NOMO-1 (cell line): ENCODE measurements around the gene BMERB1.
"Not testable (repeated sequence)": the region's sequence is repeated elsewhere in the genome, so short reads cannot be mapped to it uniquely, and the experiment has no call there.

Experiments used
- DNase-seq, 2 experiments: peaks; one replicate each; lab custom pipeline; 2025; ENCODE audit not compliant: unreplicated experiment in 2 of 2; lab: John Stamatoyannopoulos, UW

BMERB1 gene

GRCh38 chr16:15422222-15422621 is 12.2 kb upstream of the BMERB1 start:
- no peak for DNase-seq

GRCh38 chr16:15425861-15426260 is 8.5 kb upstream of the BMERB1 start:
- DNase-seq, result no peak

DNA sequence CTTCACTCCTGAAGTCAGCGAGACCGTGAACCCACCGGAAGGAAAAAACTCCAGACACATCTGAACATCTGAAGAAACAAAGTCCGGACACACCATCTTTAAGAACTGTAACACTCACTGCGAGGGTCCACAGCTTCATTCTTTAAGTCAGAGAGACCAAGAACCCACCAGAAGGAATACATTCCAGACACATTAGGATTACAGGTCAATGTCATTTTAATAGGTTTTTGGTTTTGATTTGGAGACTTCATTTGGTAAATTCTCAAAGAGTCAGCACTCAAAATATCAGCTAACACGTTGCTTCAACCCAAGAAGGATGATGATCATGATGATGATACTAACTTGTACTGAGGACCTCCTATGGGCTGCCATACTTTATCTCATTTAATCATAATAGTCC is 7.6 kb upstream of the BMERB1 start:
- no peak for DNase-seq

GRCh38 chr16:15427648-15428239 is 6.6 kb upstream of the BMERB1 start:
- peak in 1 of 2 experiments; percentile 19 for DNase-seq

DNA sequence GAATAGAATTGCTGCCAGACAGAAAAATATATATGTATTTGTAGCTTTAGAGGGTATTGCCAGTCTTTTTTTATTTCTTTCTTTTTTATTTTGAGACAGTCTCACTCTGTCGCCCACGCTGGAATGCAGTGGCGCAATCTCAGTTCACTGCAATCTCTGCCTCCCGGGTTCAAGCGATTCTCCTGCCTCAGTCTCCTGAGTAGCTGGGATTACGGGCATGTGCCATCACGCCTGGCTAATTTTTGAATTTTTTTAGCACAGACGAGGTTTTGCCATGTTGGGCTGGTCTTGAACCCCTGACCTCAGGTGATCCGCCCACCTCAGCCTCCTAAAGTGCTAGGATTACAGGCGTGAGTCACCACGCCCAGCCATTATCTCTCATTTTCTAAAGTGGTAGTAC is 3.5 kb upstream of the BMERB1 start:
- DNase-seq, result not testable (repeated sequence)

- DNase-seq, result no peak
Observed at GRCh38 chr16:15434079-15434424, 336 bp upstream of the BMERB1 start.

- no peak for DNase-seq
Observed at GRCh38 chr16:15435216-15435864, 952 bp downstream of the BMERB1 start.

- DNase-seq, result no peak
Observed at GRCh38 chr16:15439102-15439501, 4.7 kb downstream of the BMERB1 start.

- DNase-seq, result no peak
Observed at GRCh38 chr16:15439521-15439920, 5.1 kb downstream of the BMERB1 start.

- DNase-seq, result no peak
Observed at GRCh38 chr16:15440852-15441251, 6.5 kb downstream of the BMERB1 start.

DNA sequence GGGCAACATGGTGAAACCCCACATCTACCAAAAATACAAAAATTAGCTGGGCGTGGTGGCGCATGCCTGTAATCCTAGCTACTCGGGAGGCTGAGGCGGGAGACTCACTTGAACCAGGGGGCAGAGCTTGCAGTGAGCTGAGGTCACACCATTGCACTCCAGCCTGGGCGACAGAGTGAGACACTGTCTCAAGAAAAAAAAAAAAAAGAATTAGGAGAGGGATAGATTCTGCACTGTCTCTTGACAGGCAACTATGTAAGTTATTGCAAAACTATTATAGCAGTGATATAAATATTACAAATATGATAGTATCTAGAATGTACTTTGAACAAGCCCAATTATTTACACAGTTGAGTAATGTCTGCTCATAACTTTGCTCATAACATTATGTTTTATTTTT is 7.8 kb downstream of the BMERB1 start:
- not testable (repeated sequence) for DNase-seq

GRCh38 chr16:15443753-15444152 is 9.4 kb downstream of the BMERB1 start:
- DNase-seq, result no peak

GRCh38 chr16:15444264-15444663 is 9.9 kb downstream of the BMERB1 start:
- no peak for DNase-seq

DNA sequence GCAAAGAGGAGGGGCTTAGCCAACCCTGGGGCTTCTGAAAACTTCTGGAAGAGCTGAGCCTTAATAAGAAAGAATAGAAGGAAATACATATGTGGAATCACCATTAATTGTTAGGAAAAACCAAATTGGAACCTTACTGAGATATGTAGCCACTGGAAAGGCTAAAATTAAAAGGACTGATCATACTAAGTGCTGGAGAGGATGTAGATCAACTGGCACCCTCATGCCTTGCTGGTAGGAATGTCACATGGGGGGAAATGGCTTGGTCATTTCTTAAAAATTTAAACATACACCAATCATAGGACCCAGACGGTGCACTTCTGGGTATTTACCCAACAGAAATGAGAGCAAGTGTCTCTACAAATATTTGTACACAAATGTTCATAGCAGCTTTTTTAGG is 11.1 kb downstream of the BMERB1 start:
- DNase-seq, result no peak

DNA sequence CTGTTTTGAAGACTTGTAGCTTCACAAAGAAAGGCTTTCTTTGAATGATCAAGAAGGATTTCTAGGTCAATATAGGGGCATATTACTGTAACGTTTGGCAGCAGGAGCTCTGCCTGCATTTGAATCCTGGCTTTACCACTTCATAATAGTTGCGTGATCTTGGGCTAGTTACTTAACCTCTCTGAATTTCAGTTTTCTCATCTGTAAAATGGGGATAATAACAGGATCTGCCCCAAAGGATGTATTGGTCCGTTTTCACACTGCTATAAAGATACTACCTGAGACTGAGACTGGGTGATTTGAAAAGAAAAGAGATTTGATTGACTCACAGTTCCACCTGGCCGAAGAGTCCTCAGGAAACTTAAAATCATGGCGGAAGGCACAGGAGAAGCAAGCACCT is 12.5 kb downstream of the BMERB1 start:
- no peak for DNase-seq

- no peak for DNase-seq
Observed at GRCh38 chr16:15450624-15451023, 16.2 kb downstream of the BMERB1 start.

GRCh38 chr16:15451098-15451731 is 16.8 kb downstream of the BMERB1 start:
- no peak for DNase-seq

DNA sequence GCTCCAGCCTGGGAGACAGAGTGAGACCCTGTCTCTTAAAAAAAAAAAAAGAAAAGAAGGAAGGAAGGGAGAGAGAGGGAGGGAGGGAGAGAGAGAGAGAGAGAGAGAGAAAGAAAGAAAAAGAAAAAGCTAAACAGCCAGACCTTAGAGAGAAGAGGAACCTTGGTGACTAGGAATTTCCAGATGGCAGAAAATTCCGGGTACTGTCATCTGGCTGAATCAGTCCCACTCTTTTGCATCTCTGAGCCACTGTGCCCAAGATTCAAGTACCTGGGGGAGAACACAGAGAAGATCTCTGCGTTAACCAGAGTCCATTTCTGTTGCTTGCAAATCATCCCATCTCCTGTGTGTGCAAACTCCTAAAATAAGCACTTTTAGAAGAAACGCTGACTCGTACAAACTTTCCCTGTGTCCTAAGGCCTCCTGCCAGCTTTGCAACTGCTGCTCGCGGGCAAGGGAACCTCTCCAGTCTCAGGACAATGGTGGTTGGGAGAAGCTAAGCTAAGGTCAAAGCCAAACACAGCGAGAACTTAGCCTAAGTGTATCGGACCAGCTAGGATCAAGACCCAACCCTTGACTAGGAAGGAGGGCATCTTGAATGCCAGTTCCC is 18.0 kb downstream of the BMERB1 start:
- DNase-seq, result no peak

GRCh38 chr16:15453296-15453695 is 18.9 kb downstream of the BMERB1 start:
- DNase-seq, result not testable (repeated sequence)

GRCh38 chr16:15454933-15455332 is 20.5 kb downstream of the BMERB1 start:
- not testable (repeated sequence) for DNase-seq

GRCh38 chr16:15457400-15457799 is 23.0 kb downstream of the BMERB1 start:
- DNase-seq, result no peak

- no peak for DNase-seq
Observed at GRCh38 chr16:15457958-15458357, 23.6 kb downstream of the BMERB1 start.
